ENCODE measurements around the gene NPRL2.

GRCh38 chr3:50327129-50327528, 23.4 kb downstream of the NPRL2 start:
- no peak for TF ChIP-seq CBX2 (IDR thresholded peaks at IDR 0.05; ENCODE audit: insufficient read depth, low read length, poor library complexity, severe bottlenecking)
- TF ChIP-seq USF2 (CRISPR knock-in tag; IDR thresholded peaks at IDR 0.05), result no peak
- no peak for TF ChIP-seq ZNF639 (CRISPR knock-in tag; conservative IDR thresholded peaks at IDR 0.05 in 1 of 2, IDR thresholded peaks at IDR 0.05 in 1 of 2)
- no peak for TF ChIP-seq BRF1 (IDR thresholded peaks at IDR 0.05; ENCODE audit: borderline replicate concordance, extremely low read depth, insufficient read length)
- TF ChIP-seq EZH2 (IDR thresholded peaks at IDR 0.05; ENCODE audit: borderline replicate concordance, low read depth, low read length), result no peak
- no peak for TF ChIP-seq CBX3 (IDR thresholded peaks at IDR 0.05; ENCODE audit: borderline replicate concordance in 1 of 2, low read length in 2 of 2)
- TF ChIP-seq CHD4 (IDR thresholded peaks at IDR 0.05; ENCODE audit: insufficient read depth, insufficient replicate concordance, low read depth, low read length, poor library complexity, severe bottlenecking), result no peak
- TF ChIP-seq PCBP1 (IDR thresholded peaks at IDR 0.05; ENCODE audit: low read depth, low read length, poor library complexity, severe bottlenecking), result no peak
- TF ChIP-seq CHD2 (IDR thresholded peaks at IDR 0.05; ENCODE audit: low read depth, low read length), result no peak
- no peak for TF ChIP-seq PTRF (tag; IDR thresholded peaks at IDR 0.05)
- TF ChIP-seq ARHGAP35 (IDR thresholded peaks at IDR 0.05; ENCODE audit: partially characterized antibody), result no peak

All from K562 (cell line).